Measurements from ENCODE around the gene C2CD4A.

GRCh38 chr15:62068071-62068809 lies 1.5 kb downstream of the C2CD4A start:
- peak; percentile 2 for TF ChIP-seq CTCF (IDR thresholded peaks at IDR 0.05)
- TF ChIP-seq ZFX (IDR thresholded peaks at IDR 0.05; ENCODE audit: borderline replicate concordance): no peak
